Heart left ventricle (tissue), 13 donors: ENCODE data around the gene PRDX4.

Source experiments
- CTCF ChIP-seq, 12 donors: fragments of 200-600 bp; sonication (generic) in 4 of 12; IDR thresholded peaks; one replicate each; pipeline versions ENCODE4 v1.5.0 to v1.8.0; 2018 to 2022; ENCODE audit warnings: antibody characterized with exemption in 12 of 12, mild to moderate bottlenecking in 5 of 12
- POLR2A ChIP-seq, 2 donors: fragments of 450-650 bp; IDR thresholded peaks; one replicate each; pipeline ENCODE4 v1.6.1; 2017; ENCODE audit warnings: antibody characterized with exemption in 2 of 2, mild to moderate bottlenecking in 2 of 2, moderate library complexity in 2 of 2
- donor health status: ischemic (EF 13 %, LVEDD 7.1; RV severe dilation, severe dysfunction).
- donor health status: DM: no; HTN: yes; CAD: no.
- donor health status: DM: no; HTN: no; CAD: no.
- donor health status: ischemic (EF 25% LVEDD 6.9; RV normal size, moderate dysfunction).
- donor health status: ischemic (EF 25% LVEDD 5.7; RV mildly dilated, moderate dysfunction).
- donor health status: ischemic (EF 35%, LVEDD 5.7; RV mildly dilated, moderate dysfunction).
- donor health status: nonischemic (EF 11% LVEDD 7.7; RV severe dilation, severe dysfunction).
- donor health status: DM: yes; HTN: yes; CAD: no.
- donor health status: PGD.
- donor health status: ischemic (EF 29% LVEDD 5.4; RV normal size, mild dysfunction).
- donor health status: nonischemic (EF 23%, LVEDD 6.1; RV moderate dilation, normal function).

DNA sequence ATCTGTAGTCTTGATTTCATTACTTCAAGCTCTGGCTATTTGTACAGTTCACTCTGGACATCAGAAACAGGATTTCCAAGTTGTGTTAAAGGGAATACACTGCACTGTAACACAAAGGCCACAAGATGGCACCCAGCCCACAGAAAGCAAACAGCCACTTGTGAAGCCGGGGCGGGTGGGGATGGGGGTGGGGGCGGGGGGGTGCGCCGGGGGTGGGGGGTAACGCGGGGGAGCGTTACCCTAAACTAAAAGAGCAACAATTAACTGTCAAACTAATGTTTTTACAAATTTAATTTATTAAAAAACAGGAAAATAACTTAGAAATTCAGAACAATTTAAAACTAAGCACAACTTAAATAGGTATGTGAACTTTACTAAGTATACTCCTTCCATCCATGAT, 27.3 kb downstream of the PRDX4 start:
- TF ChIP-seq CTCF (IDR thresholded peaks at IDR 0.05) (peak; percentile 21 to 57 (median 42)), POLR2A (IDR thresholded peaks at IDR 0.05) (no peak)
